Fibroblast of mammary gland (primary cell): ENCODE data around the gene NR2F2.
"Not testable (repeated sequence)": the region's sequence is repeated elsewhere in the genome, so short reads cannot be mapped to it uniquely, and the experiment has no call there.

Source experiments
- DNase-seq: peaks from one replicate; pipeline ENCODE4 v3.0.0-alpha.2; 2010; ENCODE audit warnings: low read depth
- H3K4me3 ChIP-seq: 2 replicates; pipeline ENCODE4 v1.5.1; 2011; ENCODE audit warnings: low read depth, mild to moderate bottlenecking, low read length, moderate library complexity; ENCODE audit not compliant: control insufficient read depth
- TF ChIP-seq, protein P1 (sequence below): conservative IDR thresholded peaks from 2 replicates; pipeline ENCODE4 v1.5.1; 2011; ENCODE audit warnings: low read depth, low read length, inconsistent platforms; ENCODE audit not compliant: control insufficient read depth, insufficient read depth

Gene NR2F2

DNA sequence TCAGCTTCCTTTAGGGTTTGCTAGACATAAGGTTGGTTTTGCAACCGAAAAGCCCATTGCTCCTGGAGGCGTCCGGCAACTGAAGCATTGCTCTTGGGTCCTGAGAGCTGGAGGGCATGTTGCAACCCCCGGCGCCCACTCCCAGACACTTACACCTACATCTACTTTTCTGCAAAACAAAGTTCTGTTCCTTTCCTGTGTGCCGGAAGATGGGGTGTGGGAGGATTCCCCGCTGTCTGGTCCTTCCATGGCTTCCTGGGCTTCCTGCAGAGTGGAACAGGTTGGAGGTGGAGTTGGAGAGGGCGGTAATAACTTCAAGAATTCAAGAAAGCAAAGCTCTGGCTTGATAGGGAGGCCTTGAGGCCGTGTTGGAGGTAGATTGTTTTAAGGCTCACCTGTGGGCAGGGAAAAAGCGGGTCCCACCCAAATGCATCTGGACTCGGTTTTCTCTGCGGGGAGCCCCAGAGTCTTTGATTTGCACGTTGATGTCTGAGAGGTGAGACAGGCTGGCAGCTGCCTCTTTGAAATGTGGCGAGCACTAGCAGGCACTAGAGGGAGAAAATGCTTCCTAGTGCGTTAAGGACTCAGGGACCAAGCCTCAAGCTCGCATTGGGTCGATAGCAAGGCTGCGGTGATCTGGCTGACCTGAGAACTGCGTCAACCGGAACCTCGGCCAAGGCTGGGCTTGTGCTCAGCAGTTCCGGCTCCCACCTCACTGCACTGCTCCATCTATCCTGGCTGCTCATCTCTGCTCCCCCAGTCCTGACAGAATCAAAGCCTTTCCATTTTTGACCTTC, 39.5 kb downstream of the NR2F2 start:
- no peak overlapping the region for H3K4me3 ChIP-seq
- TF ChIP-seq, protein P1, sequence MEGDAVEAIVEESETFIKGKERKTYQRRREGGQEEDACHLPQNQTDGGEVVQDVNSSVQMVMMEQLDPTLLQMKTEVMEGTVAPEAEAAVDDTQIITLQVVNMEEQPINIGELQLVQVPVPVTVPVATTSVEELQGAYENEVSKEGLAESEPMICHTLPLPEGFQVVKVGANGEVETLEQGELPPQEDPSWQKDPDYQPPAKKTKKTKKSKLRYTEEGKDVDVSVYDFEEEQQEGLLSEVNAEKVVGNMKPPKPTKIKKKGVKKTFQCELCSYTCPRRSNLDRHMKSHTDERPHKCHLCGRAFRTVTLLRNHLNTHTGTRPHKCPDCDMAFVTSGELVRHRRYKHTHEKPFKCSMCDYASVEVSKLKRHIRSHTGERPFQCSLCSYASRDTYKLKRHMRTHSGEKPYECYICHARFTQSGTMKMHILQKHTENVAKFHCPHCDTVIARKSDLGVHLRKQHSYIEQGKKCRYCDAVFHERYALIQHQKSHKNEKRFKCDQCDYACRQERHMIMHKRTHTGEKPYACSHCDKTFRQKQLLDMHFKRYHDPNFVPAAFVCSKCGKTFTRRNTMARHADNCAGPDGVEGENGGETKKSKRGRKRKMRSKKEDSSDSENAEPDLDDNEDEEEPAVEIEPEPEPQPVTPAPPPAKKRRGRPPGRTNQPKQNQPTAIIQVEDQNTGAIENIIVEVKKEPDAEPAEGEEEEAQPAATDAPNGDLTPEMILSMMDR: no peak
- DNase-seq: no peak

DNA sequence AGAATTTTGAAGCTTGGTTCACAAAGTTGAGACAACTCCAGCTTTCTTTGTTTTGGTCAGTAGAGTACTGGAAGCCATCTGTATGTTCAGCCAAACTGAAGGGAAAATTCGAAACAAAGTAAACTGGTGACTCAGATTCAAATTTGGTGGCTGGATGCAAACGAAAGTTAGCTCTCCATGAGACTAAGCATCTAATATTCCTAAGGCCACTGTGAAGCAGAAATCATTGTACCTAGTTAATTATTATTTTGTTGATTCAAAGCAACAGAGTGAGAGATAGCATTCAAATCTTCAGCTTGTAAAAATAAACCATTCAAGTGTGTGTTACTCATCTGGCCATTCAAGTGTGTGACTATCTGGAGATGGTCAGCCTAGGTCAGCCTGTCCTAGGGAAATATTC, 42.1 kb downstream of the NR2F2 start:
- no peak for DNase-seq
- TF ChIP-seq, protein P1: no peak

DNA sequence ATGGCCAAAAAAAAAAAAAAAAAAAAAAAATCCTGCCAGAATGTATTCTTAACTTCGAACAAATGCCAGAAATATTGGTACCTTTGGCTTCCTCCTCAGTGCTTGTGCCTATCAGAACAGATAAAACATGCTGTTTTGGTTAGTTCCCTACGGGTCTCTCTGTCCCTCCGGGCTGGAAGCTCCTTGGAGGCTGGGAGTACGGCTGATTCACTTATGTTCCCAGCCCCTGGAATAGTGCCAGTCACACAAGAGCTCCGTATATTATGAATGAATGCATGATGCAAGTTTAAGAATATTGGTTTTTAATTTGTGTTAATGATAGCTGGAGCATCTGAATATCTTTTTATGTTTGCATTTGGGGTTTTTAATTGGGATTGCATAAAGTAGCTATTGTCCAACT, 44.0 kb downstream of the NR2F2 start:
- TF ChIP-seq, protein P1: no peak
- DNase-seq: peak; percentile 49
- H3K4me3 ChIP-seq: no peak overlapping the region

More for the DNA sequence above, 42.1 kb downstream of the NR2F2 start:
- no peak overlapping the region for H3K4me3 ChIP-seq

DNA sequence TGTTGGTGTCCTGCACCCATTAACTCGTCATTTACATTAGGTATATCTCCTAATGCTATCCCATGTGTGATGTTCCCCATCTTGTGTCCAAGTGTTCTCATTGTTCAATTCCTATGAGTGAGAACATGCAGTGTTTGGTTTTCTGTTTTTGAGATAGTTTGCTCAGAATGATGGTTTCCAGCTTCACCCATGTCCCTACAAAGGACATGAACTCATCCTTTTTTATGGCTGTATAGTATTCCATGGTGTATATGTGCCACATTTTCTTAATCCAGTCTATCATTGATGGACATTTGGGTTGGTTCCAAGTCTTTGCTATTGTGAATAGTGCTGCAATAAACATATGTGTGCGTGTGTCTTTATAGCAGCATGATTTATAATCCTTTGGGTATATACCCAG, 49.1 kb downstream of the NR2F2 start:
- not testable (repeated sequence) for H3K4me3 ChIP-seq, DNase-seq

DNA sequence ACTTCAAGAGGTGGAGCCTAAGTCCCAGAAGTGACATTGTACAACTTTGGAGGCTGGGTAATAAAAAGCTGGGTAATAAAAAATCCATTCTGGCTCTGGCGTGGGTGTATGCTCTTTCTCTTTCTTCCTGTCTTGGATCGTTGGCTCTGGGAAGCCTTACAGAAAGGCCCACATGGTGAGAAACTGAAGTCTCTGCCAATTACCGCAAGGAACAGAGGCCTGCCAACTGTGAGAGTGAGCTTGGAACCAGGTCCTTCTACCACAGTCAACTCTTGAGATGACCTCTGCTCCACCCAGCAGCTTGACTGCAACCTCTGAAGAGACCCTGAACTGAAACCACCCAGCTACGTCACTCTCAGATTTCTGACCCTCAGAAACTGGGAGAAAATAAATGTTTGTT, 51.0 kb downstream of the NR2F2 start:
- TF ChIP-seq, protein P1: no peak
- H3K4me3 ChIP-seq: no peak overlapping the region
- DNase-seq: peak; percentile 37

DNA sequence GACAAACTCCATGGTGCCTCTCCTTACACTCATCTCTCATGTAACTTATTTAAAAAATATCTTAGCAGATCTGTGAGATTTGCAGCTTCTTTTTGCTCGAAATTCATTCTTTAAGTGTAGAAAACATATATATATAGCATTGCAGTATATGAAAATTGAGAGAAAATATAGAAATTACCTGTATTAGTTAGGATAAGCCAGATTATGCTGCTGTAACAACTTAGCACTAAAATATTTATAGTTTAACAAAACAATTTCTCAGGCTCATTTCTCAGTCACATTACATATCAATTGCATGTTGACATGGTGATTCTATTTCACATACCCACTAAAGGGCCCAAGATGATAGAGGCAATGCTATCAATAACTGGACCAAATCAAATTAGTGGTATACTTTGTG, 54.7 kb downstream of the NR2F2 start:
- TF ChIP-seq, protein P1: no peak
- no peak overlapping the region for H3K4me3 ChIP-seq
- DNase-seq: no peak

DNA sequence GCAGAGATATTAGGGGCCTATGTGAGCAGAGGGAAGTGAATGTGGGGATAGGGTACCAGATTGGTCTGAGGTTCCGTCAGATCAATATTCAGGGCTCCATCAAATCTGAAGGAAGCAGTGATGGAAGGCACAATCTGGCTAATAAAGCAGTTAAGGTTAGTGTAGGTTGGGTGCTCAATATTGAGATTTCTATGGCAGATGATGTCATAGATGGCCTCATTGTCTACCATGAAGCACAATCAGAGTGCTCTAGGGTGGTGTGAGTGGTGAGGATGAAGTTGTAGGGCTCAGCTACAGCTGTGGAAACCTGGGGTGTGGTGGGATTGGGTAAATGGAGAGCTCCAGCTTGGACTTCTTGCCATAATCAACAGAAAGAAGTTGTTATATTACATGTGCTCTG, 58.2 kb downstream of the NR2F2 start:
- TF ChIP-seq, protein P1: no peak
- DNase-seq: no peak
- H3K4me3 ChIP-seq: no peak overlapping the region
